Large intestine (tissue), 3 donors: ENCODE results near the gene GALE. TPM values are rescaled to one million over a fixed set of nuclear protein-coding genes. Genes with fewer than 3 reads are reported as not detected.
"Not testable (repeated sequence)": the region's sequence is repeated elsewhere in the genome, so short reads cannot be mapped to it uniquely, and the experiment has no call there.

Experiments used
- DNase-seq, 2 donors: peaks; one replicate each; pipeline versions ENCODE4 v3.0.0 to v3.0.0-alpha.2; 2013
- H3K27ac ChIP-seq: one replicate; pipeline ENCODE4 v1.5.1; 2013; ENCODE audit warnings: low read length
- H3K27me3 ChIP-seq: 2 replicates; pipeline ENCODE4 v1.6.1; 2013; ENCODE audit warnings: low read length; ENCODE audit not compliant: control insufficient read depth, insufficient read depth
- H3K36me3 ChIP-seq: 2 replicates; pipeline ENCODE4 v1.6.1; 2013; ENCODE audit warnings: low read length; ENCODE audit not compliant: control insufficient read depth, insufficient read depth
- H3K4me1 ChIP-seq: one replicate; pipeline ENCODE4 v1.6.1; 2013; ENCODE audit warnings: low read length; ENCODE audit not compliant: control insufficient read depth, insufficient read depth
- H3K4me3 ChIP-seq: one replicate; pipeline ENCODE4 v1.5.1; 2013; ENCODE audit warnings: low read length
- H3K9me3 ChIP-seq: one replicate; pipeline ENCODE4 v1.6.1; 2013; ENCODE audit warnings: mild to moderate bottlenecking, low read depth, low read length, moderate library complexity; ENCODE audit not compliant: control insufficient read depth
- WGBS: methylation state at CpG from one replicate; pipeline ENCODE4 v1.1.5; 2013; ENCODE audit warnings: low lambda C conversion rate; ENCODE audit not compliant: insufficient coverage; 5-methylcytosine and 5-hydroxymethylcytosine counted together
- polyA plus RNA-seq: library from polyadenylated mRNA; unstranded; fragments of 120-200 nt; gene quantifications from one replicate; pipeline ENCODE4 v1.2.1, GENCODE V29; 2013

The GALE gene
- polyA plus RNA-seq, 1 donor = 118 TPM

GRCh38 chr1:23834156-23834555, 33.6 kb upstream of the GALE start:
- not testable (repeated sequence) for H3K4me3 ChIP-seq, H3K27me3 ChIP-seq, H3K9me3 ChIP-seq, DNase-seq, H3K27ac ChIP-seq, H3K4me1 ChIP-seq, H3K36me3 ChIP-seq
- 100% methylated on average over 1 of the region's 6 CpGs for WGBS

GRCh38 chr1:23827717-23828116, 27.2 kb upstream of the GALE start:
- DNase-seq = no peak
- WGBS = no CpG with 5 or more reads among the region's 1 CpG
- H3K36me3 ChIP-seq = no peaks in the 10 kb centered on the region

GRCh38 chr1:23826590-23826989, 26.0 kb upstream of the GALE start:
- H3K27me3 ChIP-seq, DNase-seq, H3K4me1 ChIP-seq, H3K36me3 ChIP-seq, H3K4me3 ChIP-seq, H3K9me3 ChIP-seq, H3K27ac ChIP-seq: not testable (repeated sequence)
- no CpG with 5 or more reads among the region's 13 CpGs for WGBS

More at GRCh38 chr1:23827717-23828116, 27.2 kb upstream of the GALE start:
- Histone ChIP-seq H3K27me3 (no peaks in the 10 kb centered on the region), H3K4me3 (no peak overlapping the region), H3K9me3 (no peaks in the 10 kb centered on the region), H3K4me1 (peaks cover 9% of the 10 kb centered on the region), H3K27ac (no peak overlapping the region)

- Histone ChIP-seq H3K27me3 (no peaks in the 10 kb centered on the region), H3K4me3 (peak overlapping the region; percentile 87), H3K4me1 (peaks cover 9% of the 10 kb centered on the region), H3K36me3 (no peaks in the 10 kb centered on the region), H3K27ac (no peak overlapping the region), H3K9me3 (no peaks in the 10 kb centered on the region)
- WGBS = 100% methylated on average over 2 of the region's 24 CpGs
- DNase-seq = peak in 1 of 2 donors; percentile 21
Observed at GRCh38 chr1:23825762-23826522, 25.4 kb upstream of the GALE start.

GRCh38 chr1:23825076-23825761, 24.7 kb upstream of the GALE start, which contains the start of gene HMGCL:
Gene HMGCL (minus strand): TSS chr1:23825429. CDS start chr1:23825415, 14 bp downstream.
- Histone ChIP-seq H3K36me3 (no peaks in the 10 kb centered on the region), H3K4me3 (peak within 1 kb of the TSS; percentile 87), H3K27me3 (no peaks in the 10 kb centered on the region), H3K4me1 (peaks cover 9% of the 10 kb centered on the region), H3K27ac (peak within 1 kb of the TSS; percentile 94), H3K9me3 (no peaks in the 10 kb centered on the region)
- peak; percentile 91 to 93 for DNase-seq
- no CpG with 5 or more reads among the region's 42 CpGs for WGBS

GRCh38 chr1:23824711-23825075, 24.1 kb upstream of the GALE start:
- Histone ChIP-seq H3K4me3 (peak overlapping the region; percentile 87), H3K9me3 (no peaks in the 10 kb centered on the region), H3K4me1 (peaks cover 9% of the 10 kb centered on the region), H3K27me3 (no peaks in the 10 kb centered on the region), H3K36me3 (no peaks in the 10 kb centered on the region), H3K27ac (peak overlapping the region; percentile 94)
- peak; percentile 12 to 64 for DNase-seq
- no CpG with 5 or more reads among the region's 8 CpGs for WGBS

GRCh38 chr1:23823767-23824166, 23.2 kb upstream of the GALE start:
- 93% methylated on average over 3 of the region's 7 CpGs for WGBS
- Histone ChIP-seq H3K27ac (no peak overlapping the region), H3K4me1 (peaks cover 9% of the 10 kb centered on the region), H3K9me3 (no peaks in the 10 kb centered on the region), H3K4me3 (peak overlapping the region; percentile 87), H3K36me3 (peaks cover 4% of the 10 kb centered on the region), H3K27me3 (no peaks in the 10 kb centered on the region)
- DNase-seq = no peak

- 100% methylated on average over 2 of the region's 3 CpGs for WGBS
Observed at GRCh38 chr1:23817633-23818032, 17.1 kb upstream of the GALE start.

GRCh38 chr1:23816906-23817305, 16.4 kb upstream of the GALE start:
- Histone ChIP-seq H3K36me3 (peaks cover 59% of the 10 kb centered on the region), H3K4me3 (no peak overlapping the region), H3K4me1 (no peaks in the 10 kb centered on the region), H3K9me3 (no peaks in the 10 kb centered on the region), H3K27ac (no peak overlapping the region), H3K27me3 (no peaks in the 10 kb centered on the region)
- DNase-seq = no peak

More at GRCh38 chr1:23817633-23818032, 17.1 kb upstream of the GALE start:
- DNase-seq = no peak
- no peaks in the 10 kb centered on the region for H3K4me1 ChIP-seq
- peaks cover 52% of the 10 kb centered on the region for H3K36me3 ChIP-seq
- no peak overlapping the region for H3K27ac ChIP-seq
- no peak overlapping the region for H3K4me3 ChIP-seq
- no peaks in the 10 kb centered on the region for H3K9me3 ChIP-seq
- no peaks in the 10 kb centered on the region for H3K27me3 ChIP-seq

GRCh38 chr1:23816361-23816760, 15.8 kb upstream of the GALE start:
- Histone ChIP-seq H3K9me3 (no peaks in the 10 kb centered on the region), H3K4me1 (no peaks in the 10 kb centered on the region), H3K36me3 (peaks cover 63% of the 10 kb centered on the region), H3K27me3 (no peaks in the 10 kb centered on the region), H3K4me3 (no peak overlapping the region), H3K27ac (no peak overlapping the region)
- no peak for DNase-seq
- no CpG with 5 or more reads among the region's 3 CpGs for WGBS
